IMR-90 (cell line): ENCODE data around the gene ST3GAL3. TPM values are rescaled to one million over a fixed set of nuclear protein-coding genes. Genes with fewer than 3 reads are reported as not detected.

ENCODE experiments used
- ATAC-seq: fragments of 200-7000 bp; cut with Tn5 transposase; 2 replicates; pipeline ENCODE4 v1.9.1; 2020; ENCODE audit warnings: low read depth, mild to moderate bottlenecking, moderate library complexity
- BruUV-seq: library from RNA; stranded (reverse); fragments of 400-500 nt; replicated peaks from 2 replicates; lab custom pipeline; 2021; lab: Mats Ljungman, UMichigan
- CTCF ChIA-PET: fragments of 300-600 bp; formaldehyde crosslinking; extraction: SDS; loops from one replicate; lab custom pipeline; 2021; ENCODE audit warnings: antibody characterized with exemption; lab: Yijun Ruan, JAX
- POLR2A ChIA-PET: fragments of 300-600 bp; sonication (Branson Sonifier 250); formaldehyde crosslinking; loops from one replicate; lab custom pipeline; 2022; ENCODE audit warnings: antibody characterized with exemption; ENCODE audit not compliant: unreplicated experiment; lab: Charles Lee
- DNase-seq: peaks from one replicate; pipeline ENCODE4 v3.0.0; 2013
- H2AFZ ChIP-seq: replicated peaks from 2 replicates; pipeline ENCODE3; 2013; ENCODE audit warnings: low read length, mild to moderate bottlenecking; ENCODE audit not compliant: poor library complexity
- H2AK5ac ChIP-seq: 2 replicates; pipeline ENCODE4 v1.6.1; 2013; ENCODE audit warnings: low read depth, low read length, inconsistent platforms
- H2AK9ac ChIP-seq: replicated peaks from 2 replicates; pipeline ENCODE3; 2013; ENCODE audit warnings: mild to moderate bottlenecking, low read depth, low read length, moderate library complexity; ENCODE audit not compliant: poor library complexity
- H2BK120ac ChIP-seq: 2 replicates; pipeline ENCODE4 v1.6.1; 2013; ENCODE audit warnings: low read depth, low read length, inconsistent platforms
- H2BK15ac ChIP-seq: 3 replicates; pipeline ENCODE4 v1.6.1; 2013; ENCODE audit warnings: low read depth, low read length, inconsistent platforms
- H2BK20ac ChIP-seq: 2 replicates; pipeline ENCODE4 v1.6.1; 2013; ENCODE audit warnings: low read depth, mild to moderate bottlenecking, inconsistent platforms, low read length, moderate library complexity
- H2BK5ac ChIP-seq: 2 replicates; pipeline ENCODE4 v1.6.1; 2013; ENCODE audit warnings: mild to moderate bottlenecking, low read depth, low read length, inconsistent platforms; ENCODE audit not compliant: poor library complexity, severe bottlenecking
- H3K14ac ChIP-seq: replicated peaks from 2 replicates; pipeline ENCODE4 v1.6.1; 2013; ENCODE audit warnings: low read depth, low read length, inconsistent platforms
- H3K18ac ChIP-seq: 2 replicates; pipeline ENCODE4 v1.6.1; 2013; ENCODE audit warnings: low read depth, low read length, control low read depth
- H3K23ac ChIP-seq: 2 replicates; pipeline ENCODE4 v1.6.1; 2013; ENCODE audit warnings: low read depth, low read length, inconsistent platforms
- H3K27ac ChIP-seq: 2 replicates; pipeline ENCODE4 v1.5.1; 2013; ENCODE audit warnings: mild to moderate bottlenecking, control low read depth, low read length; ENCODE audit not compliant: insufficient read depth
- H3K27me3 ChIP-seq: 2 replicates; pipeline ENCODE4 v1.6.1; 2013; ENCODE audit warnings: low read length; ENCODE audit not compliant: control insufficient read depth, insufficient read depth
- H3K36me3 ChIP-seq: 2 replicates; pipeline ENCODE4 v1.6.1; 2013; ENCODE audit warnings: low read length, mixed read lengths; ENCODE audit not compliant: control insufficient read depth, insufficient read depth
- H3K4ac ChIP-seq: 2 replicates; pipeline ENCODE4 v1.6.1; 2013; ENCODE audit warnings: low read depth, low read length, inconsistent platforms
- H3K4me1 ChIP-seq: 2 replicates; pipeline ENCODE4 v1.6.1; 2013; ENCODE audit warnings: low read length, mixed read lengths; ENCODE audit not compliant: control insufficient read depth, insufficient read depth
- H3K4me2 ChIP-seq: 2 replicates; pipeline ENCODE4 v1.6.1; 2013; ENCODE audit warnings: low read depth, mild to moderate bottlenecking, control low read depth, low read length, moderate library complexity
- H3K4me3 ChIP-seq: 2 replicates; pipeline ENCODE4 v1.5.1; 2013; ENCODE audit warnings: low read depth, mild to moderate bottlenecking, control low read depth, low read length, moderate library complexity; ENCODE audit not compliant: insufficient read depth
- H3K56ac ChIP-seq: 2 replicates; pipeline ENCODE4 v1.6.1; 2013; ENCODE audit warnings: low read length, inconsistent platforms; ENCODE audit not compliant: insufficient read depth; ENCODE audit errors: extremely low read depth
- H3K79me1 ChIP-seq, 2 experiments: 2 replicates each; pipeline ENCODE4 v1.6.1; 2013; ENCODE audit warnings: low read length in 2 of 2, inconsistent platforms in 1 of 2, low read depth in 1 of 2
- H3K9ac ChIP-seq: 2 replicates; pipeline ENCODE4 v1.6.1; 2013; ENCODE audit warnings: low read depth, low read length, control low read depth
- H3K9me1 ChIP-seq: 2 replicates; pipeline ENCODE4 v1.6.1; 2013; ENCODE audit warnings: low read length, inconsistent platforms; ENCODE audit not compliant: insufficient read depth
- H3K9me3 ChIP-seq: 2 replicates; pipeline ENCODE4 v1.6.1; 2013; ENCODE audit warnings: low read length; ENCODE audit not compliant: control insufficient read depth, insufficient read depth
- H4K20me1 ChIP-seq: 2 replicates; pipeline ENCODE4 v1.6.1; 2013; ENCODE audit warnings: low read length, inconsistent platforms; ENCODE audit not compliant: insufficient read depth
- H4K5ac ChIP-seq: 2 replicates; pipeline ENCODE4 v1.6.1; 2013; ENCODE audit warnings: mild to moderate bottlenecking, low read depth, low read length, control low read depth
- H4K8ac ChIP-seq, 2 experiments: 2 replicates each; pipeline ENCODE4 v1.6.1; 2013; ENCODE audit warnings: low read depth in 2 of 2, low read length in 2 of 2, control low read depth in 1 of 2, inconsistent platforms in 1 of 2
- H4K91ac ChIP-seq: 2 replicates; pipeline ENCODE4 v1.6.1; 2013; ENCODE audit warnings: low read depth, low read length, inconsistent platforms; ENCODE audit not compliant: insufficient read depth
- RAD21 ChIP-seq: IDR thresholded peaks from 2 replicates; pipeline ENCODE4 v1.6.1; 2012; ENCODE audit warnings: low read length, improper control_type of control experiment
- WGBS, 2 experiments: methylation state at CpG; one replicate each; pipeline versions ENCODE4 v1.1.5 to v1.1.7; 2013; ENCODE audit warnings: missing lambda C conversion rate in 2 of 2; ENCODE audit not compliant: insufficient read length in 1 of 2; ENCODE audit errors: extremely low coverage in 2 of 2; 5-methylcytosine and 5-hydroxymethylcytosine counted together
- dilution Hi-C: fragments of 300-500 bp; cut with HindIII; formaldehyde crosslinking; loops from one replicate; pipeline ENCODE4 v1.14.3; 2018; ENCODE audit warnings: low sequenced_read_pairs; ENCODE audit not compliant: unreplicated experiment
- in situ Hi-C: fragments of 300-500 bp; cut with MboI; formaldehyde crosslinking; loops from 3 replicates; pipeline ENCODE4 v1.14.3; 2019; ENCODE audit warnings: low sequenced_read_pairs, inconsistent platforms, mixed read lengths
- intact Hi-C: fragments of 100-400 bp; cut with micrococcal nuclease; formaldehyde crosslinking; loops from 2 replicates; pipeline ENCODE4 v1.10.0; 2022
- polyA plus RNA-seq, 3 experiments: library from polyadenylated mRNA; depleted of rRNA; stranded (reverse); fragments of >200 nt; gene quantifications; 2 replicates each; pipeline ENCODE4 v1.2.3, GENCODE V29; 2012; ENCODE audit warnings: low replicate concordance in 1 of 3
- total RNA-seq: library from RNA; depleted of rRNA; stranded (reverse); fragments of >200 nt; gene quantifications from 2 replicates; pipeline ENCODE4 v1.2.3, GENCODE V29; 2012
- TF ChIP-seq, protein P1 (sequence below): conservative IDR thresholded peaks from 2 replicates; pipeline ENCODE4 v1.5.1; 2012; ENCODE audit warnings: mild to moderate bottlenecking, low read depth, low read length, improper control_type of control experiment

ST3GAL3 gene
- total and polyA plus RNA-seq, 2 of the 4 experiments (the other 2 are of a cell fraction) = 12.0 to 14.8 TPM

DNA sequence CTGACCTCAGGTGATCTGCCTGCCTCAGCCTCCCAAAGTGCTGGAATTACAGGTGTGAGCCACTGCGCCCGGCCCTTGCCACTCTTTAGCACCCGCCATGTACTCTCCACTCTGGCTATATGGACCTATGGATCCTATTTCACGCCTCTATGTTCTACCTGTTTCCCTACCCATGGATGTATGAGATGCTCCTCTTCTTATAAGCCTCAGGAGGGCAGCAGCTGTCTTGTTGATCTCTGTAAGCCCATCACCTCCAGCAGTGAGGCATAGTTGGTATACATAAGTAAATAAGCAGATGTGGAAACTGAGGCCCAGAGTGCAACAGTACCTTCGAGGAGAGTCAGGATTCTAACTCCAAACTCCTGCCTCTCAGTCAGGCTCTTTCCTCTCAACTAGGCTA is 201.5 kb downstream of the ST3GAL3 start:
- ATAC-seq = no peak
- no peak overlapping the region for H3K14ac ChIP-seq
- no peaks in the 10 kb centered on the region for H3K9me3 ChIP-seq
- H3K36me3 ChIP-seq = peaks cover 2% of the 10 kb centered on the region
- intact Hi-C loops (no loop called here), in situ Hi-C loops (no loop called here), dilution Hi-C loops (no loop called here)
- no peak overlapping the region for H2AFZ ChIP-seq
- no peak overlapping the region for H2BK20ac ChIP-seq
- H3K4me1 ChIP-seq = peaks cover 9% of the 10 kb centered on the region; the same call in 1 of the 2 replicates
- H3K9ac ChIP-seq = no peak overlapping the region
- no peak overlapping the region for H2BK5ac ChIP-seq
- no peak overlapping the region for H2BK15ac ChIP-seq
- H3K27me3 ChIP-seq = no peaks in the 10 kb centered on the region
- no peak overlapping the region for H2AK5ac ChIP-seq
- no peaks in the 10 kb centered on the region for H3K79me1 ChIP-seq
- no CpG with 5 or more reads among the region's 5 CpGs for WGBS, 2 experiments
- H3K56ac ChIP-seq = no peak overlapping the region
- BruUV-seq = no TSS peak
- no peak overlapping the region for H3K27ac ChIP-seq
- 0 out of 2 replicates have a peak, but pooled peaks cover 5% of the 10 kb centered on the region for H3K9me1 ChIP-seq
- H4K20me1 ChIP-seq = no peaks in the 10 kb centered on the region
- POLR2A ChIA-PET = no interaction called here
- no peak overlapping the region for H4K91ac ChIP-seq
- no peak overlapping the region for H4K8ac ChIP-seq
- TF ChIP-seq, protein P1, sequence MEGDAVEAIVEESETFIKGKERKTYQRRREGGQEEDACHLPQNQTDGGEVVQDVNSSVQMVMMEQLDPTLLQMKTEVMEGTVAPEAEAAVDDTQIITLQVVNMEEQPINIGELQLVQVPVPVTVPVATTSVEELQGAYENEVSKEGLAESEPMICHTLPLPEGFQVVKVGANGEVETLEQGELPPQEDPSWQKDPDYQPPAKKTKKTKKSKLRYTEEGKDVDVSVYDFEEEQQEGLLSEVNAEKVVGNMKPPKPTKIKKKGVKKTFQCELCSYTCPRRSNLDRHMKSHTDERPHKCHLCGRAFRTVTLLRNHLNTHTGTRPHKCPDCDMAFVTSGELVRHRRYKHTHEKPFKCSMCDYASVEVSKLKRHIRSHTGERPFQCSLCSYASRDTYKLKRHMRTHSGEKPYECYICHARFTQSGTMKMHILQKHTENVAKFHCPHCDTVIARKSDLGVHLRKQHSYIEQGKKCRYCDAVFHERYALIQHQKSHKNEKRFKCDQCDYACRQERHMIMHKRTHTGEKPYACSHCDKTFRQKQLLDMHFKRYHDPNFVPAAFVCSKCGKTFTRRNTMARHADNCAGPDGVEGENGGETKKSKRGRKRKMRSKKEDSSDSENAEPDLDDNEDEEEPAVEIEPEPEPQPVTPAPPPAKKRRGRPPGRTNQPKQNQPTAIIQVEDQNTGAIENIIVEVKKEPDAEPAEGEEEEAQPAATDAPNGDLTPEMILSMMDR = no peak
- no peak for TF ChIP-seq RAD21
- H3K4ac ChIP-seq = no peak overlapping the region
- H2BK120ac ChIP-seq = no peak overlapping the region
- H3K4me3 ChIP-seq = no peak overlapping the region
- DNase-seq = no peak
- H3K18ac ChIP-seq = no peak overlapping the region
- CTCF ChIA-PET = no interaction called here
- H4K5ac ChIP-seq = no peak overlapping the region
- no peak overlapping the region for H3K4me2 ChIP-seq
- no peak overlapping the region for H2AK9ac ChIP-seq
- no peak overlapping the region for H3K23ac ChIP-seq
